ENCODE measurements around the gene NPY2R. TPM values are rescaled to one million over a fixed set of nuclear protein-coding genes. Genes with fewer than 3 reads are reported as not detected.

Gene NPY2R
- total and polyA plus RNA-seq, 2 donors (not counting 1 experiment from before 2014, with no cell fraction given): not detected

GRCh38 chr4:155232432-155232831 is 24.0 kb downstream of the NPY2R start:
- Histone ChIP-seq H3K4me1 (ENCODE audit: control insufficient read depth, extremely low read depth, insufficient read depth, low read length) (no peaks in the 10 kb centered on the region), H3K4me3 (replicated peaks in 1 of 4; ENCODE audit: control extremely low read depth in 1 of 4, insufficient read depth in 1 of 4, low read depth in 3 of 4, low read length in 4 of 4) (no peak overlapping the region), H3K36me3 (ENCODE audit: control insufficient read depth, insufficient read depth, low read length) (no peaks in the 10 kb centered on the region), H3K4me2 (ENCODE audit: extremely low read depth, insufficient read depth, low read length) (no peak overlapping the region), H3K9ac (ENCODE audit: insufficient read depth, low read length) (no peak overlapping the region), H3K27ac (ENCODE audit: insufficient read depth, low read length) (no peak overlapping the region), H3K27me3 (ENCODE audit: control insufficient read depth, insufficient read depth, low read length) (no peaks in the 10 kb centered on the region), H3K79me2 (ENCODE audit: control insufficient read depth, insufficient read depth, low read length) (no peaks in the 10 kb centered on the region), H4K20me1 (ENCODE audit: control insufficient read depth, extremely low read depth, insufficient read depth, low read length) (no peaks in the 10 kb centered on the region), H3K9me3 (ENCODE audit: control insufficient read depth, insufficient read depth, low read depth, low read length) (no peaks in the 10 kb centered on the region), H2AFZ (ENCODE audit: low read length) (no peak overlapping the region)
- DNase-seq (ENCODE audit: low read depth in 2 of 2): no peak
- no peak for TF ChIP-seq EZH2 (IDR thresholded peaks at IDR 0.05; ENCODE audit: low read length, missing control alignments)
- TF ChIP-seq, protein P1, sequence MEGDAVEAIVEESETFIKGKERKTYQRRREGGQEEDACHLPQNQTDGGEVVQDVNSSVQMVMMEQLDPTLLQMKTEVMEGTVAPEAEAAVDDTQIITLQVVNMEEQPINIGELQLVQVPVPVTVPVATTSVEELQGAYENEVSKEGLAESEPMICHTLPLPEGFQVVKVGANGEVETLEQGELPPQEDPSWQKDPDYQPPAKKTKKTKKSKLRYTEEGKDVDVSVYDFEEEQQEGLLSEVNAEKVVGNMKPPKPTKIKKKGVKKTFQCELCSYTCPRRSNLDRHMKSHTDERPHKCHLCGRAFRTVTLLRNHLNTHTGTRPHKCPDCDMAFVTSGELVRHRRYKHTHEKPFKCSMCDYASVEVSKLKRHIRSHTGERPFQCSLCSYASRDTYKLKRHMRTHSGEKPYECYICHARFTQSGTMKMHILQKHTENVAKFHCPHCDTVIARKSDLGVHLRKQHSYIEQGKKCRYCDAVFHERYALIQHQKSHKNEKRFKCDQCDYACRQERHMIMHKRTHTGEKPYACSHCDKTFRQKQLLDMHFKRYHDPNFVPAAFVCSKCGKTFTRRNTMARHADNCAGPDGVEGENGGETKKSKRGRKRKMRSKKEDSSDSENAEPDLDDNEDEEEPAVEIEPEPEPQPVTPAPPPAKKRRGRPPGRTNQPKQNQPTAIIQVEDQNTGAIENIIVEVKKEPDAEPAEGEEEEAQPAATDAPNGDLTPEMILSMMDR (conservative IDR thresholded peaks at IDR 0.05 in 1 of 2, IDR thresholded peaks at IDR 0.05 in 1 of 2; ENCODE audit: low read depth in 1 of 2, low read length in 2 of 2): no peak

- Histone ChIP-seq H3K9me3 (ENCODE audit: control insufficient read depth, insufficient read depth, low read depth, low read length) (no peaks in the 10 kb centered on the region), H3K36me3 (ENCODE audit: control insufficient read depth, insufficient read depth, low read length) (no peaks in the 10 kb centered on the region), H3K4me1 (ENCODE audit: control insufficient read depth, extremely low read depth, insufficient read depth, low read length) (no peaks in the 10 kb centered on the region), H3K27ac (ENCODE audit: insufficient read depth, low read length) (no peak overlapping the region), H4K20me1 (ENCODE audit: control insufficient read depth, extremely low read depth, insufficient read depth, low read length) (no peaks in the 10 kb centered on the region), H3K4me2 (ENCODE audit: extremely low read depth, insufficient read depth, low read length) (no peak overlapping the region), H3K79me2 (ENCODE audit: control insufficient read depth, insufficient read depth, low read length) (no peaks in the 10 kb centered on the region), H3K4me3 (replicated peaks in 1 of 4; ENCODE audit: control extremely low read depth in 1 of 4, insufficient read depth in 1 of 4, low read depth in 3 of 4, low read length in 4 of 4) (no peak overlapping the region), H3K27me3 (ENCODE audit: control insufficient read depth, insufficient read depth, low read length) (no peaks in the 10 kb centered on the region), H2AFZ (ENCODE audit: low read length) (no peak overlapping the region), H3K9ac (ENCODE audit: insufficient read depth, low read length) (no peak overlapping the region)
- DNase-seq (ENCODE audit: low read depth in 2 of 2): no peak
- TF ChIP-seq EZH2 (IDR thresholded peaks at IDR 0.05; ENCODE audit: low read length, missing control alignments): no peak
- TF ChIP-seq, protein P1 (conservative IDR thresholded peaks at IDR 0.05 in 1 of 2, IDR thresholded peaks at IDR 0.05 in 1 of 2; ENCODE audit: low read depth in 1 of 2, low read length in 2 of 2): no peak
Measured at GRCh38 chr4:155234206-155234605, 25.8 kb downstream of the NPY2R start.

DNA sequence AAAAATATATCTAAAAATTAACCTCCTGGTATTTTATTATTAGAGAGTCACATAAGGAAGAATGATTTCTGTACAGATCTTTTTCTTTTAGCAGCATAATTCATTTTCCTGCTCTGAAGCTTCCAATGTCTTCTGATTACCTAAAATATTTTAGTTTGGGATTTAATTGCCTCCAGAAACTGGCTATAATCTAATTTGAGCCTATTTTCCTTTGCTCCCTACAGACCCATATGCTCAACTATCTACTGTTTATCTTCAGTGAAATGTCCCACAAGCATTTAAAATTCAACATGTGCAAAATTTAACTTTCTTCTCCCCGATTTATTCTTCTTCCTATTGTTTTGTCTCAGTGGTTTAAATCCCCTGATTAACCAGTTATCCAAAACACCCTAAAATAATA is 29.1 kb downstream of the NPY2R start:
- Histone ChIP-seq H3K79me2 (ENCODE audit: control insufficient read depth, insufficient read depth, low read length) (no peaks in the 10 kb centered on the region), H2AFZ (ENCODE audit: low read length) (no peak overlapping the region), H4K20me1 (ENCODE audit: control insufficient read depth, extremely low read depth, insufficient read depth, low read length) (no peaks in the 10 kb centered on the region), H3K4me3 (replicated peaks in 1 of 4; ENCODE audit: control extremely low read depth in 1 of 4, insufficient read depth in 1 of 4, low read depth in 3 of 4, low read length in 4 of 4) (no peak overlapping the region), H3K4me1 (ENCODE audit: control insufficient read depth, extremely low read depth, insufficient read depth, low read length) (no peaks in the 10 kb centered on the region), H3K27me3 (ENCODE audit: control insufficient read depth, insufficient read depth, low read length) (no peaks in the 10 kb centered on the region), H3K27ac (ENCODE audit: insufficient read depth, low read length) (no peak overlapping the region), H3K9ac (ENCODE audit: insufficient read depth, low read length) (no peak overlapping the region), H3K4me2 (ENCODE audit: extremely low read depth, insufficient read depth, low read length) (no peak overlapping the region), H3K36me3 (ENCODE audit: control insufficient read depth, insufficient read depth, low read length) (no peaks in the 10 kb centered on the region), H3K9me3 (ENCODE audit: control insufficient read depth, insufficient read depth, low read depth, low read length) (no peaks in the 10 kb centered on the region)
- DNase-seq (ENCODE audit: low read depth in 2 of 2): no peak
- no peak for TF ChIP-seq EZH2 (IDR thresholded peaks at IDR 0.05; ENCODE audit: low read length, missing control alignments)

All from fibroblast of lung (primary cell).